Fibroblast of skin of scalp (primary cell): ENCODE measurements around the gene UBXN10.

ENCODE experiments used
- DNase-seq: peaks from one replicate; pipeline ENCODE4 v3.0.0-alpha.2; 2013

The UBXN10 gene

GRCh38 chr1:20151906-20152598 lies 33.8 kb upstream of the UBXN10 start:
- peak; percentile 84 for DNase-seq

- no peak for DNase-seq
Observed at GRCh38 chr1:20152599-20152930, 33.3 kb upstream of the UBXN10 start.

- DNase-seq, result peak; percentile 68
Observed at GRCh38 chr1:20153000-20153418, 32.9 kb upstream of the UBXN10 start.

GRCh38 chr1:20154301-20154831 lies 31.5 kb upstream of the UBXN10 start:
- DNase-seq, result no peak

- no peak for DNase-seq
Observed at GRCh38 chr1:20158358-20159070, 27.4 kb upstream of the UBXN10 start.

- no peak for DNase-seq
Observed at GRCh38 chr1:20160034-20160433, 25.9 kb upstream of the UBXN10 start.

- no peak for DNase-seq
Observed at GRCh38 chr1:20164694-20165202, 21.1 kb upstream of the UBXN10 start.

- DNase-seq, result no peak
Observed at GRCh38 chr1:20165522-20165951, 20.4 kb upstream of the UBXN10 start.

- no peak for DNase-seq
Observed at GRCh38 chr1:20166051-20166450, 19.8 kb upstream of the UBXN10 start.

GRCh38 chr1:20167126-20167525 lies 18.8 kb upstream of the UBXN10 start:
- DNase-seq, result no peak

- no peak for DNase-seq
Observed at GRCh38 chr1:20168564-20169491, 17.1 kb upstream of the UBXN10 start.

GRCh38 chr1:20169932-20170331 lies 16.0 kb upstream of the UBXN10 start:
- DNase-seq, result no peak

- no peak for DNase-seq
Observed at GRCh38 chr1:20172033-20172590, 13.8 kb upstream of the UBXN10 start.

GRCh38 chr1:20174937-20175666 lies 10.8 kb upstream of the UBXN10 start:
- no peak for DNase-seq

GRCh38 chr1:20178634-20179370 lies 7.1 kb upstream of the UBXN10 start:
- no peak for DNase-seq

- DNase-seq, result no peak
Observed at GRCh38 chr1:20179371-20180128, 6.3 kb upstream of the UBXN10 start.

- DNase-seq, result no peak
Observed at GRCh38 chr1:20180129-20180843, 5.6 kb upstream of the UBXN10 start.

- no peak for DNase-seq
Observed at GRCh38 chr1:20180844-20181207, 5.1 kb upstream of the UBXN10 start.

- no peak for DNase-seq
Observed at GRCh38 chr1:20182415-20182814, 3.5 kb upstream of the UBXN10 start.

- no peak for DNase-seq
Observed at GRCh38 chr1:20183035-20183434, 2.9 kb upstream of the UBXN10 start.
